Activated naive CD8-positive, alpha-beta T cell treated with anti-CD3 and anti-CD28 coated beads, Interleukin-2, amount 10 ng/mL, durations not matched to agents 7 days and 5 days (primary cell): ENCODE results near the gene ST6GALNAC3. TPM values are rescaled to one million over a fixed set of nuclear protein-coding genes. Genes with fewer than 3 reads are reported as not detected.
A peak's percentile ranks its signal among the peaks of the same experiment; 100 is the strongest.

Source experiments
- ATAC-seq: fragments of 150-1000 bp; cut with Tn5 transposase; one replicate; pipeline ENCODE4 v1.10.0; 2021; ENCODE audit warnings: low read depth, moderate library complexity
- POLR2A ChIA-PET: fragments of 350-600 bp; sonication (Branson Sonifier 250); formaldehyde crosslinking; loops from one replicate; lab custom pipeline; 2021; ENCODE audit warnings: antibody characterized with exemption; lab: Charles Lee
- DNase-seq: peaks from one replicate; pipeline ENCODE4 v3.0.0; 2021
- H3K27ac Mint-ChIP-seq: one replicate; pipeline ENCODE4 v1.8.0; 2022; ENCODE audit warnings: mild to moderate bottlenecking, mixed read lengths
- H3K27me3 Mint-ChIP-seq: one replicate; pipeline ENCODE4 v1.8.0; 2022; ENCODE audit warnings: mild to moderate bottlenecking, moderate library complexity, mixed read lengths
- H3K36me3 Mint-ChIP-seq: one replicate; pipeline ENCODE4 v1.8.0; 2021; ENCODE audit warnings: mild to moderate bottlenecking, mixed read lengths
- H3K4me1 Mint-ChIP-seq: one replicate; pipeline ENCODE4 v1.8.0; 2021; ENCODE audit warnings: mixed read lengths
- H3K4me3 Mint-ChIP-seq: one replicate; pipeline ENCODE4 v1.8.0; 2022; ENCODE audit warnings: mild to moderate bottlenecking, moderate library complexity, mixed read lengths
- H3K9me3 Mint-ChIP-seq: one replicate; pipeline ENCODE4 v1.8.0; 2021; ENCODE audit warnings: mixed read lengths
- total RNA-seq, 2 experiments: library from RNA; stranded (reverse); gene quantifications; one replicate each; pipeline ENCODE4 v1.2.3, GENCODE V29; 2021

ST6GALNAC3 gene
- total RNA-seq, 2 experiments from 2014 or later = 0.48 to 0.55 TPM

DNA sequence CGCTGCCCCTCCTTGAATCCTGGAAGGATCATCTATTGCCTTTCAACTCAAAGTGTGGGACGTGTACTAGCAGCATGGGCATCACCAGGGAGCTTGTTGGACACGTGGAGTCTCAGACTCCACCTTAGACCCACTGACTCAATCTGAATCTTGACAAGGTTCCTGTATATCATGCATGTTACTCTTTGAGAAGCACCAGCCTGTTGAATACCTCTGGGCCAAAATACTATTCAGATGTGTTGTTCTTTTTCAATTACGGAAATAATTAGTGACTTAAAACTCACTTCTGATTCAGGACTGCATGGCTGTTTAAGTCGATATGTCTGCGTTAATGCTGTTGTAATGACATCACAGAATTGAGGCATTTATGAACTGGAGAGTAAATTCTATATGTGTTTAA lies 70.8 kb downstream of the ST6GALNAC3 start:
- no peak for ATAC-seq
- H3K36me3 Mint-ChIP-seq = no peaks in the 10 kb centered on the region
- no peak overlapping the region for H3K4me3 Mint-ChIP-seq
- no peak for DNase-seq
- POLR2A ChIA-PET = no interaction called here
- peaks cover 4% of the 10 kb centered on the region for H3K27me3 Mint-ChIP-seq
- peaks cover 2% of the 10 kb centered on the region for H3K4me1 Mint-ChIP-seq
- H3K9me3 Mint-ChIP-seq = no peaks in the 10 kb centered on the region
- H3K27ac Mint-ChIP-seq = no peak overlapping the region

DNA sequence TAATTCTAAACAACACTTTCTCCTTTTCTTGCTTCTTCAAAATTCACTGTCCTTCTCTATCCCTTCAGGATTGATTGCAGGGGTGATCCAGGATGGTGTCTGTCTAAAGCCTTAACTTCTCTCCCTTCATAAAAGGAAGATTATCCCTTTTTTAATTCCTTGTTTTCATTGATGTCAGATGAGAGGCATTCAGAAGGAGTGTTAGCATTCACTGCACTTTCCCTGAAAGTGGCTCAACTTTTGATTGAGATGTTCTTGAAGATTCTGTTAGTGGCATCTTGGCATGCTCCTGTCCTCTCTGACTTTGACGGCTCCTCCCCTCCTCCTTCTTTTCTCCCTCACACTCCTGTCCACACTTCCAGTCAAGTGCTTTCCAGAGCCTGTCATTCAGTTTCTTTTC lies 71.6 kb downstream of the ST6GALNAC3 start:
- DNase-seq (no peak), ATAC-seq (no peak)
- Mint-ChIP-seq H3K27me3 (peaks cover 4% of the 10 kb centered on the region), H3K4me3 (no peak overlapping the region), H3K4me1 (peaks cover 2% of the 10 kb centered on the region), H3K36me3 (no peaks in the 10 kb centered on the region), H3K9me3 (no peaks in the 10 kb centered on the region), H3K27ac (no peak overlapping the region)
- POLR2A ChIA-PET = no interaction called here

DNA sequence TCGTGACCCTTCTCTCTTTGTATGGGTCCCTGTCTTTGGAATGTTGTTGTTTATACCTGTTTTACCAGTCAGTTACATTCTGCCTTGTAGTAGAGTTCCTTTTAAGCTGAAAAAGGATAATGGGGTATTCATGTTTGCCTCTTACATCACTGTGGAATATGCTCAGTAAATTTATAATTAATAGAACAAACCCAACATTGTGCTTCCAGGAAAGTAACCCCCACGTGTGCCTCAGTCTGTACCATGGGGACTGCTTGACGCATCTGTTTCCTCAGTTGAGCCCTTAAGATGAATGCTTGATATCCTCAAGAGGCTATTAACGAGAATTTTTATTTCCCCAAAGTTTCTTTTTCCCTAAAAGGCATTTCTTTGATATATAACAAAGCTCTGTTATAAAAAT lies 73.4 kb downstream of the ST6GALNAC3 start:
- ATAC-seq = no peak

DNA sequence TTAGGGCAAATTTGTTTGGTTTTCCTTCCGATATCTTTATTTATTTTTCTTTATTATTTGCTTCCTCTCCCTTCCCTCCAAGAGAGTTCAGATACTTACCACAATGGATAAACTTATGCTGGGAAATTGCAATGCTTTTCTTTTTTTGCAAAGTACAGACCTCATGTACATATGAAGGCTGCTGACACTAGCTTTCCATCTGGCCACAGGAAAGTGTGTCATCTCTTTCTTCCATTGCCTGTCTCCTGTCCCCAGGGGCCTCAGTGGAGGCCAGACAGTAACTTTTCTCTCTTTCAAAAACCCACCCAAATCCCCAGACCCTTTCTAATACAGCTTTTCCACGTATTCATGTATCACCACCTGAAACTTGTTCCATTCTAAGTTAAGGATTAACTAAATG lies 73.9 kb downstream of the ST6GALNAC3 start:
- DNase-seq = no peak
- H3K36me3 Mint-ChIP-seq = no peaks in the 10 kb centered on the region
- peaks cover 4% of the 10 kb centered on the region for H3K27me3 Mint-ChIP-seq
- no peak overlapping the region for H3K27ac Mint-ChIP-seq
- ATAC-seq = no peak
- peaks cover 2% of the 10 kb centered on the region for H3K4me1 Mint-ChIP-seq
- no peak overlapping the region for H3K4me3 Mint-ChIP-seq
- POLR2A ChIA-PET = no interaction called here
- no peaks in the 10 kb centered on the region for H3K9me3 Mint-ChIP-seq

More for the DNA sequence above, 73.4 kb downstream of the ST6GALNAC3 start:
- Mint-ChIP-seq H3K27ac (no peak overlapping the region), H3K27me3 (peaks cover 4% of the 10 kb centered on the region), H3K36me3 (no peaks in the 10 kb centered on the region), H3K4me3 (no peak overlapping the region), H3K4me1 (peaks cover 2% of the 10 kb centered on the region), H3K9me3 (no peaks in the 10 kb centered on the region)
- no peak for DNase-seq
- POLR2A ChIA-PET = no interaction called here

DNA sequence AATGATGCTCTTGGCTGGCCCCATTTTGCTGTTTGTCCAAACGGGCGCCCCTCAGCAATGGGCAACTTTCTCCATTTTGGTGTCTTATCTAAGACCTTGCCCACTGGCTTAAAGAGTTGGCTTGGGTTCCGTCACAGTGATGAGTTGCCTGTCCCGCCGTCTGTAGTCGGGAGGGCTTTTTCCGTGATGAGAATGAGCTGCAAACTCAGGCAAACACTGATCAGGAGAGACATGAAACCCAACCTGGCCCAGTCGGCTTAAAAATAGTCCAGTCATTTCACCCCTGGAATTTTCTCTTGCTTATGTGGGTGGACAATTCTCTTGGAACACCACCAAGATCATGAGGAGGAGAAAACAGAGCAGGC lies 79.3 kb downstream of the ST6GALNAC3 start:
- POLR2A ChIA-PET = interaction anchor here (0.5 kb wide), 1 partner anchor 904 kb away, joined by 3 read pairs; no protein-coding TSS in a partner anchor
- ATAC-seq (no peak), DNase-seq (peak; percentile 30)
- Mint-ChIP-seq H3K36me3 (no peaks in the 10 kb centered on the region), H3K27ac (peak overlapping the region; percentile 96), H3K27me3 (no peaks in the 10 kb centered on the region), H3K4me3 (no peak overlapping the region), H3K4me1 (peaks cover 7% of the 10 kb centered on the region), H3K9me3 (no peaks in the 10 kb centered on the region)

DNA sequence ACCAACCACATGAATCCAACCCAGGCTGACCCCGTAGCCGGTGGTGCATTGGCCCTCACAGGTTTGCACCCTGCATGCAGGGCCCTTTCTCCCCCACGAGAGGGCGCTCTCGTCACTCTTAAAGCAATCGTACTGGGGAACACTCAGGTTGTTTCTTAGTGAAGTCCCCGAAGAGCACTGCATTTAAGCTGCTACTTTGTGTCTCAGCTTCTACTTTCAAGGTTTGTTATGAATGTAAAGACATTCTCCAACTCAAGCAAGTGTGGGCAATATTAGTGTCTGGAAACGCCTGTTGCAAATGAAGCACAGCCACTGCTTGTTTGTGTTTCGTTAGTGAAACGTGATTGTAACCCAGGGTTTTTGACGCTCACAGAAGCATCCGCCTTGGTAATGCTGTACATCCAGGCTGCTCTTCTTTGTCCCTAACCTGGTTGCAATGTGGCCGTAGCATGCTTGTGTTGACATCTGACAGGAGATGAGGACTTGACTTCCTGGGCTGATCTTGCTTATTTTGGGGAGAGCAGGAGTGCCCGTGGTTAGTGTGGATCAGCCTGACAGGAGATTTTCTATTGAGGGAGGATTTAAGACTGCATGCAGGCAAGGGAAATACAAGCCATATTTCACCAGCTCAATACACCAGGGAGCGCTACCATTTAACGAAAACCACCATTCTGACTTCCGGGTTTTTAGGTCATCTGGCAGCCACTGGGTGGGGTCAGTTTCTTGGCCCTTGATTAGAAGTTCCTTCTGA lies 79.8 kb downstream of the ST6GALNAC3 start:
- peak; percentile 80 for DNase-seq
- POLR2A ChIA-PET = interaction anchor here (0.5 to 0.9 kb wide), 2 partner anchors 903 to 1850 kb away, joined by 3 read pairs; partner anchors contain the start of gene DNAJB4
- Mint-ChIP-seq H3K36me3 (no peaks in the 10 kb centered on the region), H3K4me1 (peaks cover 7% of the 10 kb centered on the region), H3K4me3 (peak overlapping the region; percentile 93), H3K27me3 (no peaks in the 10 kb centered on the region), H3K27ac (peak overlapping the region; percentile 96), H3K9me3 (no peaks in the 10 kb centered on the region)
- ATAC-seq = peak; percentile 85

DNA sequence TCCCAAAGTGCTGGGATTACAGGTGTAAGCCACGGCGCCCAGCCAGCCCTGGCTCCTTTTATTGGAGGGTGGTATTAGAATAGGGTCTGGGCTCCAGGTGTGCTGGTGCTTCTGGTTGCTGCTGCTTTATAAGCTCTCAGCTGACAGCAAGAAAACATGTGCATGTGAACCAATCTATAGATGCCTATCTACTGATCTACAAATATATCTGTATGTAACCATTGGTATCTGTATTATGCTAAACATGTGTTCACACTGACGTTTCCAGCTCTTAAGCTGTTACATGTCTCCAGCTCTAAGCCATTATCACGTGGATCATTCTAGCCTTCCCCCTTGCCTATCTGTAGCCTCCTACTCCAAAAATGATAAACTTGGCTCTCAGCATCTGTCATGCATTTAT lies 82.4 kb downstream of the ST6GALNAC3 start:
- Mint-ChIP-seq H3K4me3 (no peak overlapping the region), H3K4me1 (peaks cover 12% of the 10 kb centered on the region), H3K27ac (no peak overlapping the region), H3K36me3 (no peaks in the 10 kb centered on the region), H3K27me3 (no peaks in the 10 kb centered on the region), H3K9me3 (no peaks in the 10 kb centered on the region)
- POLR2A ChIA-PET = no interaction called here
- no peak for ATAC-seq
- DNase-seq = no peak

DNA sequence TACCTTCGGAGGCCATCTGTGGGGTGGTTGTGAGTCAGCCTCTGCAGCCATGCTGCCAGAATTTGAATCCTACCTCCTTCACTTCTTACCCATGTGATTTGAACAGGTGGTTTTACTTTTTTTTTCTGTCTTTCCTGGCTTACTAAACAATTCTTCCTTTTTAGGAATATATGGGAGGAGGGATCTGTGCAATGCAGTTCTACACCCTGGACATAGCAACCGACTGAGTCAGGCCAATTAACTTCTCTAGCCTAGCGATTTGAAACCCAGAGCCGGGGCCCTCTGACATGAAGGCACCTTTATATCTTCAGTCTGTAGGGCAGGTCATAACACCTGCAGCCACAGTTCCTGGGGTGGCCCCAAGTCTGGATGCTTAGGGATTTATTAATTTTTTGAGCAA lies 83.6 kb downstream of the ST6GALNAC3 start:
- POLR2A ChIA-PET = no interaction called here
- H3K27ac Mint-ChIP-seq = no peak overlapping the region
- DNase-seq (no peak), ATAC-seq (no peak)
- H3K4me3 Mint-ChIP-seq = no peak overlapping the region
- H3K4me1 Mint-ChIP-seq = peaks cover 12% of the 10 kb centered on the region
- no peaks in the 10 kb centered on the region for H3K36me3 Mint-ChIP-seq
- H3K27me3 Mint-ChIP-seq = no peaks in the 10 kb centered on the region
- no peaks in the 10 kb centered on the region for H3K9me3 Mint-ChIP-seq

DNA sequence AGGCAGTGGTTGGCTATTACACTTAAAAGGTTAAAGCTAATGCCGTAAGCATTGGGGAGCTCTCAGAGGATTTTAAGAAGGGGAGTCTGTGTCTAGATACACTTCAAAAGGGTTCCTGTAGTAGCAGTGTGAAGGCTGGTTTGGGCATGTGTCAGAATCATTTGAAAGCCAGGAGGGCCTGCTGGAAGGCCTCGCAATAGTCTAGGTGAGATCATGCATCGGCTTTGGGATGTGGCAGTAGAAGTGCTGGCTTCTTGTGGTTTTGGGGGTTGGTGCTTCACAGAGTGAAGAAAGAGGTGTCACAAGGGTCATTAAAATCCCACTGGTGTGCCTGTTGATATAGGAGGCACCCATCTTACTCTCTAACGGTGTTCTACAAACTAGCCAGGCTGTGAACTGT lies 85.7 kb downstream of the ST6GALNAC3 start:
- Mint-ChIP-seq H3K36me3 (no peaks in the 10 kb centered on the region), H3K27ac (no peak overlapping the region), H3K4me1 (peaks cover 5% of the 10 kb centered on the region), H3K27me3 (no peaks in the 10 kb centered on the region), H3K9me3 (no peaks in the 10 kb centered on the region), H3K4me3 (no peak overlapping the region)
- ATAC-seq (no peak), DNase-seq (no peak)
- POLR2A ChIA-PET = no interaction called here

DNA sequence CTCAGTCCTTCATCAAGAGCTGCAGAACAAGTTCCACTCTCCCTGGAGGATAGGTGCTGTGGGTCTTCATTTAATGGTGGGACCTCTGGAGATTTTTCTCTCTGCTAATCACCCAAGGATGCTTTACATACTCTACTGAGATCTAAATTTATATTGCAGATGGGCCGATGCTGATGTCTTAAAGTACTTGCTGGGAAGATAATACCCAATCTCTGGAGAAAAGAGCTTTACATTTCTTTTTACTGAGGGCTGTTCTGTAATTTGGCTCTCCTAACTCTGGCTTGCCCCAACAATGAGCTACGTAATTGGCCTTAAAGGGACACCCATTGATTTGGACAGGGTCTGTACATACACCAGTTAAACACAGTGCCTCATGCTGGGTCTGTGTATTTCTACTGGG lies 86.9 kb downstream of the ST6GALNAC3 start:
- POLR2A ChIA-PET = no interaction called here
- Mint-ChIP-seq H3K36me3 (no peaks in the 10 kb centered on the region), H3K27me3 (no peaks in the 10 kb centered on the region), H3K27ac (no peak overlapping the region), H3K4me1 (peaks cover 5% of the 10 kb centered on the region), H3K9me3 (peaks cover 1% of the 10 kb centered on the region), H3K4me3 (no peak overlapping the region)
- no peak for ATAC-seq
- DNase-seq = no peak

DNA sequence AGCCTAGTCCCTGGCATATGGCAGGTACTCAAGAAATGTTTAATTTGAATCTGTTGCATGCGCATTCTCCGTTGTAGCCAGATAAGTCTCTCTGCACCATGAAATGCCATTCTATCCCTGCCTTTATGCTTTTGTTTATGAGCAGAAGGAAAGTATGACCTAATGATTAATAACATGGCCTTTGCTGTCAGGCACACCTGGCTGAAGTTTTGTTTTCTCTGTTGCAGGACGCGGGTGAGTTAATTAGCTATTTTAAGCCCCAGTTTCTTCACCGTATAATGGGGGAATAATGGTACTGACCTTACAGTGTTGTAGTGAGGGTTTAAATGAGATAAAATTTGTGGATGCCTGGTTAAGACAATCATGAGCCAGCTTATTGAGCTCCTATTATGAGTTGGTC lies 87.7 kb downstream of the ST6GALNAC3 start:
- Mint-ChIP-seq H3K27me3 (no peaks in the 10 kb centered on the region), H3K36me3 (no peaks in the 10 kb centered on the region), H3K9me3 (peaks cover 1% of the 10 kb centered on the region), H3K27ac (no peak overlapping the region), H3K4me1 (peaks cover 5% of the 10 kb centered on the region), H3K4me3 (no peak overlapping the region)
- no peak for ATAC-seq
- DNase-seq = no peak
- POLR2A ChIA-PET = no interaction called here

DNA sequence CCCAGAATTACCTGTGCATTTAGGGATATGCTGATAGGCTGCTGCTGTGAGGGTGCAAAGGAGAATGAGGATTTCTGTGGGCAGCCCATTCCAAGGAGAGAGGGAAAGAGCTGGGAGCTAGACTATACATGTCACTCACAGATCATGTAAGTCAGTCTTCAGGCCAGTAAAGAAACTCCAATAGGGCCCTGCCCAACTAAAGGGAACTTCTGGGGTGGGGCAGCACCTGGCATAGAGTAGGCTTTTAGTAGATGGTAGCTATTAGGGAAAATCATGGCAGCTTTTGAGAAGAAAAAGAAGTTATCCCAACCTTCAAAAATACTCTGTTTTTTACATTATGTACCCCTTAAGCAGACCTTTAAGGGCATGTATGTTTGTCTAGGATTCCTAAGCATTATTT lies 89.6 kb downstream of the ST6GALNAC3 start:
- Mint-ChIP-seq H3K36me3 (peaks cover 11% of the 10 kb centered on the region), H3K4me3 (no peak overlapping the region), H3K4me1 (peaks cover 5% of the 10 kb centered on the region), H3K27me3 (no peaks in the 10 kb centered on the region), H3K27ac (no peak overlapping the region), H3K9me3 (peaks cover 14% of the 10 kb centered on the region)
- ATAC-seq = no peak
- no peak for DNase-seq
- POLR2A ChIA-PET = no interaction called here

DNA sequence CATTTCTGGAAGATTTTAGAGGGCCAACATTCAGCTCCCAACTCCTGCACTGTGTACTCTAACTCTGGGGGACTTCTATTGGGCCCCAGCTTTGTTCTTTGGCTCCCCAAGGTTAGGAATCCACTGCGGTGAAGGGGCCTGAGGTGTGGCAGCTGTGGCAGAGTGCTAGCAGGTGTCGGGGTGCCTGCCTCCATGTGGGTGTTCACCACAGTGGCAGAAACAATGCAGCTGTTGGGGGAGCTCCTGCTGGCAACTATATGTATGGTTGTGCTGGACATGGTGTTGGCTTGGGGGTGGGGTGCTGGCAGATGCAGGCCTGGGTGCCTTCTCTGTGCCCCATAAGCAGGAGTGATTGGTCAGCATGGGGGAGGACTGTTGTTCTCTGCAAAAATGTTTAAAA lies 95.5 kb downstream of the ST6GALNAC3 start:
- no peaks in the 10 kb centered on the region for H3K27me3 Mint-ChIP-seq
- H3K27ac Mint-ChIP-seq = peak overlapping the region; percentile 75
- POLR2A ChIA-PET = interaction anchor here (0.6 to 1.3 kb wide), 3 partner anchors 12 to 100 kb away, joined by 3 to 7 read pairs (median 4); no protein-coding TSS in a partner anchor
- peaks cover 17% of the 10 kb centered on the region for H3K36me3 Mint-ChIP-seq
- ATAC-seq (peak; percentile 61), DNase-seq (no peak)
- peaks cover 17% of the 10 kb centered on the region for H3K9me3 Mint-ChIP-seq
- H3K4me3 Mint-ChIP-seq = peak overlapping the region; percentile 38
- H3K4me1 Mint-ChIP-seq = peaks cover 12% of the 10 kb centered on the region

DNA sequence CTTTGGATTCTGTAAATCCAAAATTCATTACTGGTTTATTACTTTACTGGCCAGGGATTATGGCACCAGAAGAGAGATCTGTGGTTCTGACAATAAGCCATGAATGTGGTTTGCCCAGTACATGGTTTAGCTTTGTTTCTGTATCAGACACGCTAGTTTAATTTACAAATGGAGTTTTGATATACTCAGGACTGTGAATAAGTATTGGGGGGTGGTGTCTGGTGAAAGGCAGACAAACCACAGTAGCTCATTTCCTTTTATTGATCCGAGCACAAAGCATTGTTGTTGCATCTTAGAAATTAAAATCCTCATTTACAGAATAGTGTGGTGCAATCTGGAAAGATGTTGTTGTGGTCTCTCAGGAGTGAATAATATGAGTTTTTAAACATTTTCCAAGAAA lies 96.0 kb downstream of the ST6GALNAC3 start:
- Mint-ChIP-seq H3K9me3 (peaks cover 17% of the 10 kb centered on the region), H3K27ac (peak overlapping the region; percentile 36), H3K36me3 (peaks cover 17% of the 10 kb centered on the region), H3K4me3 (peak overlapping the region; percentile 38), H3K27me3 (no peaks in the 10 kb centered on the region), H3K4me1 (peaks cover 12% of the 10 kb centered on the region)
- peak; percentile 76 for ATAC-seq
- DNase-seq = no peak
- POLR2A ChIA-PET = interaction anchor here (0.6 to 1.3 kb wide), 3 partner anchors 90 to 101 kb away, joined by 4 to 7 read pairs (median 5); no protein-coding TSS in a partner anchor
